Measurements from ENCODE around the gene CD163L1.

Gene CD163L1

GRCh38 chr12:7472060-7472459 lies 28.1 kb upstream of the CD163L1 start:
- H3K9me3 ChIP-seq (ENCODE audit: insufficient read depth, low read length) = no peaks in the 10 kb centered on the region
- no peak overlapping the region for H3K4me3 ChIP-seq (ENCODE audit: insufficient read depth, low read length, poor library complexity, severe bottlenecking)
- no peak overlapping the region for H2AFZ ChIP-seq (ENCODE audit: low read depth, low read length, severe bottlenecking)
- no peaks in the 10 kb centered on the region for H3K9me2 ChIP-seq (replicated peaks; ENCODE audit: insufficient read depth, low read length)
- no peak overlapping the region for H3K27ac ChIP-seq (ENCODE audit: low read depth, low read length)
- H3K79me2 ChIP-seq (ENCODE audit: insufficient read depth, low read length) = no peaks in the 10 kb centered on the region
- no peaks in the 10 kb centered on the region for H3K27me3 ChIP-seq (ENCODE audit: low read length)
- no peaks in the 10 kb centered on the region for H3F3A ChIP-seq (ENCODE audit: insufficient read depth)
- H3K4me2 ChIP-seq (ENCODE audit: low read depth, low read length, poor library complexity, severe bottlenecking) = no peak overlapping the region
- H4K20me1 ChIP-seq (ENCODE audit: low read depth, low read length) = no peaks in the 10 kb centered on the region
- H3K9ac ChIP-seq (ENCODE audit: low read length) = no peak overlapping the region
- TF ChIP-seq CTCF (IDR thresholded peaks at IDR 0.05; ENCODE audit: insufficient read depth, low read length, poor library complexity, severe bottlenecking) = no peak
- TF ChIP-seq EZH2phosphoT487 (conservative IDR thresholded peaks at IDR 0.05; ENCODE audit: low read length) = no peak
- no peaks in the 10 kb centered on the region for H3K36me3 ChIP-seq (ENCODE audit: low read length)

- Histone ChIP-seq H3K27ac (ENCODE audit: low read depth, low read length) (no peak overlapping the region), H3K36me3 (ENCODE audit: low read length) (no peaks in the 10 kb centered on the region), H2AFZ (ENCODE audit: low read depth, low read length, severe bottlenecking) (no peak overlapping the region), H3K9ac (ENCODE audit: low read length) (no peak overlapping the region), H3K79me2 (ENCODE audit: insufficient read depth, low read length) (no peaks in the 10 kb centered on the region), H3K4me2 (ENCODE audit: low read depth, low read length, poor library complexity, severe bottlenecking) (no peak overlapping the region), H3F3A (ENCODE audit: insufficient read depth) (no peaks in the 10 kb centered on the region), H3K4me3 (ENCODE audit: insufficient read depth, low read length, poor library complexity, severe bottlenecking) (no peak overlapping the region), H4K20me1 (ENCODE audit: low read depth, low read length) (no peaks in the 10 kb centered on the region), H3K27me3 (ENCODE audit: low read length) (no peaks in the 10 kb centered on the region), H3K9me2 (replicated peaks; ENCODE audit: insufficient read depth, low read length) (no peaks in the 10 kb centered on the region), H3K9me3 (ENCODE audit: insufficient read depth, low read length) (no peaks in the 10 kb centered on the region)
- TF ChIP-seq EZH2phosphoT487 (conservative IDR thresholded peaks at IDR 0.05; ENCODE audit: low read length) (no peak), CTCF (IDR thresholded peaks at IDR 0.05; ENCODE audit: insufficient read depth, low read length, poor library complexity, severe bottlenecking) (peak; percentile 79)
These were observed 16.7 kb upstream of the CD163L1 start for GRCh38 chr12:7460375-7461259.

- TF ChIP-seq EZH2phosphoT487 (conservative IDR thresholded peaks at IDR 0.05; ENCODE audit: low read length) (no peak), CTCF (IDR thresholded peaks at IDR 0.05; ENCODE audit: insufficient read depth, low read length, poor library complexity, severe bottlenecking) (no peak)
- no peak overlapping the region for H3K27ac ChIP-seq (ENCODE audit: low read depth, low read length)
- H3K9me2 ChIP-seq (replicated peaks; ENCODE audit: insufficient read depth, low read length) = no peaks in the 10 kb centered on the region
These were observed 16.0 kb upstream of the CD163L1 start for GRCh38 chr12:7459973-7460372.

More at GRCh38 chr12:7459973-7460372, 16.0 kb upstream of the CD163L1 start:
- no peaks in the 10 kb centered on the region for H3K79me2 ChIP-seq (ENCODE audit: insufficient read depth, low read length)
- H3K27me3 ChIP-seq (ENCODE audit: low read length) = no peaks in the 10 kb centered on the region
- H2AFZ ChIP-seq (ENCODE audit: low read depth, low read length, severe bottlenecking) = no peak overlapping the region
- H3K36me3 ChIP-seq (ENCODE audit: low read length) = no peaks in the 10 kb centered on the region
- H4K20me1 ChIP-seq (ENCODE audit: low read depth, low read length) = no peaks in the 10 kb centered on the region
- H3F3A ChIP-seq (ENCODE audit: insufficient read depth) = no peaks in the 10 kb centered on the region
- no peak overlapping the region for H3K9ac ChIP-seq (ENCODE audit: low read length)
- no peak overlapping the region for H3K4me3 ChIP-seq (ENCODE audit: insufficient read depth, low read length, poor library complexity, severe bottlenecking)
- H3K4me2 ChIP-seq (ENCODE audit: low read depth, low read length, poor library complexity, severe bottlenecking) = no peak overlapping the region
- no peaks in the 10 kb centered on the region for H3K9me3 ChIP-seq (ENCODE audit: insufficient read depth, low read length)
